GM12878 (cell line): Measurements from ENCODE around the gene KLHDC9. TPM values are rescaled to one million over a fixed set of nuclear protein-coding genes. Genes with fewer than 3 reads are reported as not detected.

ENCODE experiments used
- ATAC-seq: fragments of 200-7000 bp; cut with Tn5 transposase; 3 replicates; pipeline ENCODE4 v1.9.1; 2020; ENCODE audit warnings: mild to moderate bottlenecking, moderate library complexity
- BruUV-seq: library from RNA; stranded (reverse); fragments of 400-500 nt; replicated peaks from 2 replicates; lab custom pipeline; 2021; lab: Mats Ljungman, UMichigan
- CTCF ChIA-PET: fragments of 300-600 bp; sonication (Branson Sonifier 250); formaldehyde crosslinking; extraction: SDS; loops from one replicate; lab custom pipeline; 2021; ENCODE audit warnings: inconsistent platforms; lab: Yijun Ruan, JAX
- POLR2A ChIA-PET: fragments of 350-600 bp; formaldehyde crosslinking; extraction: SDS; loops from one replicate; lab custom pipeline; 2021; ENCODE audit warnings: inconsistent platforms; lab: Charles Lee
- RAD21 ChIA-PET: fragments of 300-600 bp; sonication (Branson Sonifier 250); formaldehyde crosslinking; loops from one replicate; lab custom pipeline; 2023; ENCODE audit warnings: antibody characterized with exemption; ENCODE audit not compliant: unreplicated experiment; lab: Charles Lee
- SMC1A ChIA-PET: fragments of 300-600 bp; sonication (Branson Sonifier 250); formaldehyde crosslinking; loops from one replicate; lab custom pipeline; 2023; ENCODE audit not compliant: unreplicated experiment, uncharacterized antibody; lab: Charles Lee
- DNase-seq: peaks from one replicate; pipeline ENCODE4 v3.0.0-alpha.2; 2011; ENCODE audit warnings: low read depth, low spot score
- FAIRE-seq: peaks from 3 replicates; lab custom pipeline; 2011; peaks lifted over from hg19 to GRCh38; lab: Jason Lieb, UNC
- H2AFZ ChIP-seq: 2 replicates; pipeline ENCODE4 v1.6.0; 2011; ENCODE audit warnings: low read depth, low read length, control low read depth; ENCODE audit not compliant: control insufficient read depth
- H3K27ac ChIP-seq: 2 replicates; pipeline ENCODE4 v1.5.1; 2011; ENCODE audit warnings: control low read depth; ENCODE audit not compliant: control insufficient read depth, insufficient read depth
- H3K27me3 ChIP-seq, 2 experiments: replicated peaks in 1 of 2; 2 replicates each; pipeline versions ENCODE4 v1.6.0 to v1.6.1; 2011; ENCODE audit warnings: low read length in 1 of 2; ENCODE audit not compliant: control insufficient read depth in 2 of 2, insufficient read depth in 2 of 2
- H3K36me3 ChIP-seq, 2 experiments: 2 replicates each; pipeline ENCODE4 v1.5.1; 2011; ENCODE audit warnings: low read length in 1 of 2; ENCODE audit not compliant: control insufficient read depth in 2 of 2, insufficient read depth in 2 of 2
- H3K4me1 ChIP-seq: 2 replicates; pipeline ENCODE4 v1.6.1; 2011; ENCODE audit warnings: mild to moderate bottlenecking, low read length, moderate library complexity, mixed read lengths; ENCODE audit not compliant: control insufficient read depth, insufficient read depth
- H3K4me2 ChIP-seq: 2 replicates; pipeline ENCODE4 v1.6.0; 2011; ENCODE audit warnings: control low read depth; ENCODE audit not compliant: control insufficient read depth, insufficient read depth
- H3K4me3 ChIP-seq: fragments of 200-600 bp; sonication (generic); 2 replicates; pipeline ENCODE4 v1.5.1; 2016
- H3K79me2 ChIP-seq: 2 replicates; pipeline ENCODE4 v1.6.0; 2011; ENCODE audit warnings: low read length; ENCODE audit not compliant: control insufficient read depth, insufficient read depth
- H3K9ac ChIP-seq: 2 replicates; pipeline ENCODE4 v1.8.0; 2011; ENCODE audit warnings: low read length, control low read depth, mixed read lengths; ENCODE audit not compliant: control insufficient read depth, insufficient read depth
- H3K9me3 ChIP-seq: replicated peaks from 3 replicates; pipeline ENCODE4 v1.5.1; 2011; ENCODE audit warnings: mild to moderate bottlenecking, low read length; ENCODE audit not compliant: control insufficient read depth, insufficient read depth
- H4K20me1 ChIP-seq: 2 replicates; pipeline ENCODE4 v1.6.0; 2011; ENCODE audit not compliant: control insufficient read depth, insufficient read depth
- CBFB ChIP-seq: IDR thresholded peaks from 2 replicates; pipeline ENCODE4 v1.6.1; 2016; ENCODE audit warnings: antibody characterized with exemption, low read depth
- CHD2 ChIP-seq: IDR thresholded peaks from 2 replicates; pipeline ENCODE4 v1.6.1; 2011; ENCODE audit warnings: low read depth, low read length, improper control_type of control experiment, borderline replicate concordance
- ETV6 ChIP-seq, 2 experiments: fragments of 450-650 bp in 1 of 2; IDR thresholded peaks in 1 of 2; conservative IDR thresholded peaks in 1 of 2; 2 replicates each; pipeline ENCODE4 v1.6.1; 2014; ENCODE audit warnings: antibody characterized with exemption in 1 of 2, borderline replicate concordance in 1 of 2, low read depth in 1 of 2, mild to moderate bottlenecking in 1 of 2, moderate library complexity in 1 of 2
- NR2C1 ChIP-seq: fragments of 450-650 bp; IDR thresholded peaks from 2 replicates; pipeline ENCODE4 v1.6.1; 2017; ENCODE audit warnings: antibody characterized with exemption, mild to moderate bottlenecking, moderate library complexity
- SIN3A ChIP-seq: IDR thresholded peaks from 2 replicates; pipeline ENCODE4 v1.6.1; 2012; ENCODE audit warnings: low read depth, low read length, improper control_type of control experiment
- STAT3 ChIP-seq: IDR thresholded peaks from 2 replicates; pipeline ENCODE4 v1.6.1; 2011; ENCODE audit warnings: low read depth, low read length, improper control_type of control experiment
- TCF3 ChIP-seq: IDR thresholded peaks from 2 replicates; pipeline ENCODE4 v1.6.1; 2012; ENCODE audit warnings: low read depth, mild to moderate bottlenecking, low read length, borderline replicate concordance; ENCODE audit not compliant: insufficient read depth
- WGBS: methylation state at CpG from one replicate; pipeline ENCODE4 v1.1.6; 2016; ENCODE audit warnings: low lambda C conversion rate; ENCODE audit not compliant: insufficient replicate concordance, insufficient coverage; ENCODE audit errors: missing lambda C conversion rate; 5-methylcytosine and 5-hydroxymethylcytosine counted together
- in situ Hi-C: fragments of 300-500 bp; cut with MboI; formaldehyde crosslinking; loops from 9 replicates; pipeline ENCODE4 v1.14.3; 2018; ENCODE audit warnings: mixed read lengths
- intact Hi-C: fragments of 100-400 bp; cut with micrococcal nuclease; formaldehyde crosslinking; loops from one replicate; pipeline ENCODE4 v1.14.2; 2022; ENCODE audit not compliant: unreplicated experiment
- polyA plus RNA-seq, 11 experiments: library from polyadenylated mRNA; depleted of rRNA in 4 of 11; unstranded in 6 of 11; stranded (reverse) in 5 of 11; fragments of >200 nt; fragmentation: Nextera tagmentation in 4 of 11; fragmentation: Illumina TruSeq in 1 of 11; extraction: Ambion mirVana in 4 of 11; extraction: Trizol in 1 of 11; gene quantifications; 1 replicate in 1 of 11; 2 replicates in 10 of 11; pipeline versions ENCODE4 v1.2.1 to v1.2.3, GENCODE V29; 2011 to 2016; ENCODE audit warnings: inconsistent platforms in 2 of 11, missing spikeins in 2 of 11, low read depth in 1 of 11
- total RNA-seq, 4 experiments: library from RNA; depleted of rRNA in 3 of 4; stranded (reverse); fragments of >200 nt in 3 of 4; fragmentation: Illumina TruSeq in 1 of 4; extraction: Trizol in 1 of 4; gene quantifications; 2 replicates each; pipeline versions ENCODE4 v1.2.1 to v1.2.3, GENCODE V29; 2013 to 2021
- TF ChIP-seq, protein P1 (sequence below): fragments of 450-650 bp; IDR thresholded peaks from 2 replicates; pipeline ENCODE4 v1.6.1; 2017; ENCODE audit warnings: antibody characterized with exemption, mild to moderate bottlenecking, moderate library complexity
- TF ChIP-seq, protein P2 (sequence below): fragments of 150-350 bp; IDR thresholded peaks from 2 replicates; pipeline ENCODE4 v1.6.1; 2016; ENCODE audit warnings: low read depth, low read length
- TF ChIP-seq, protein P3 (sequence below): fragments of 450-650 bp; IDR thresholded peaks from 2 replicates; pipeline ENCODE4 v1.6.1; 2016; ENCODE audit warnings: mild to moderate bottlenecking
- TF ChIP-seq, protein P4 (sequence below): fragments of 450-650 bp; IDR thresholded peaks from 2 replicates; pipeline ENCODE4 v1.6.1; 2017; ENCODE audit warnings: borderline replicate concordance

Gene KLHDC9
- total and polyA plus RNA-seq, 10 of the 15 experiments (the other 5 are each of a cell fraction or from before 2014, with no cell fraction given) = 0.66 to 4.9 (median 2.6) TPM

DNA sequence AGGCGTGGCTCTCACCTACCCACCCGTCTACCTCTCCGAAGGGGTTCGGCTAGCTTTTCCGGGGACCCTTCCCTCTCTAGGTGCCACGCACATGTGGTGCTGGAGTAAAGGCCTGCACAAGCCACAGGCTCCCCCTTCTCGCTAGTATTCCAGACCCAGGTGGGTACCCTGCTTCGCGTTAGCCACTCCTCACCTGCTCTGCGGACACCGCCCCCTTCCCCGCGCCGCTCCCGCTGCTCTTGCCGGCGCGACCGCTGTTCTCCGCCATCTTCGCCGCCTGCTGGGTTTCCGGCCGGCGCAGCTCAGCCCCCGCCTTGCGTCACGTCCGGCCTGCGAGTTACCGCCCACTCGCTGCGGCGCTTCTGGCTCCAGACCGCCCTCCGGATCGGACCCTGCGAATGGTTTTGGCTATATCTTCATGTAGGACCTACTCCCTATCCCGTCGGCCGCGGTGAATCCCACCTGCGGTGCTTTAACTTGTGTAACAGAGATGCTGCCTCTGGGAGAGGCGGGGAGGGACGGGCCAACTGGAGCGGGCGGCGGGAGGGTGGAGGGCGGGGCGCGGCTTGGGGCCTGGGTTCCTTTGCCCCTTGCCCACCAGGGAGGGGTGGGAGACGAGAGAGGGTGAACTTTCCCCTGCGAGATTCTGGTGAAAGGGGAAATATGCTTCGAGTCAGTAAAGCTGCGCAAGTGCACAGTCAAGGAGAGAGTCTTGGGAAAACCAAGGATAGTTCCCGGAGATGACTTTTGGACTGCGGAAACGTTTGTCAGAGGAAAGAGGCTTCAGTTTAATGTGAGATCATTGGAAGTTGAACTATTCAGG, 19.8 kb downstream of the KLHDC9 start, which contains the start of the genes NIT1 and PFDN2:
Gene NIT1, plus strand, starts transcription at position 347 of the 823 bp plus-strand sequence. Its CDS starts 72 bp downstream, at position 419.
Gene PFDN2, minus strand, starts transcription at position 279 of the 823 bp plus-strand sequence. Its CDS starts 11 bp downstream, at position 268.
- ChIA-PET RAD21 (interaction anchor here (0.8 to 1.7 kb wide), 7 partner anchors 14 to 72 kb away, joined by 3 to 8 read pairs (median 5); partner anchors contain the start of genes DEDD, PPOX and USF1), CTCF (interaction anchor here (1.0 to 1.9 kb wide), 11 partner anchors 13 to 53 kb away, joined by 3 to 8 read pairs (median 4); partner anchors contain the start of genes DEDD and KLHDC9)
- TF ChIP-seq ETV6 (conservative IDR thresholded peaks at IDR 0.05 in 1 of 2, IDR thresholded peaks at IDR 0.05 in 1 of 2; ENCODE audit: borderline replicate concordance in 1 of 2, low read depth in 1 of 2) = no peak
- TF ChIP-seq, protein P1, sequence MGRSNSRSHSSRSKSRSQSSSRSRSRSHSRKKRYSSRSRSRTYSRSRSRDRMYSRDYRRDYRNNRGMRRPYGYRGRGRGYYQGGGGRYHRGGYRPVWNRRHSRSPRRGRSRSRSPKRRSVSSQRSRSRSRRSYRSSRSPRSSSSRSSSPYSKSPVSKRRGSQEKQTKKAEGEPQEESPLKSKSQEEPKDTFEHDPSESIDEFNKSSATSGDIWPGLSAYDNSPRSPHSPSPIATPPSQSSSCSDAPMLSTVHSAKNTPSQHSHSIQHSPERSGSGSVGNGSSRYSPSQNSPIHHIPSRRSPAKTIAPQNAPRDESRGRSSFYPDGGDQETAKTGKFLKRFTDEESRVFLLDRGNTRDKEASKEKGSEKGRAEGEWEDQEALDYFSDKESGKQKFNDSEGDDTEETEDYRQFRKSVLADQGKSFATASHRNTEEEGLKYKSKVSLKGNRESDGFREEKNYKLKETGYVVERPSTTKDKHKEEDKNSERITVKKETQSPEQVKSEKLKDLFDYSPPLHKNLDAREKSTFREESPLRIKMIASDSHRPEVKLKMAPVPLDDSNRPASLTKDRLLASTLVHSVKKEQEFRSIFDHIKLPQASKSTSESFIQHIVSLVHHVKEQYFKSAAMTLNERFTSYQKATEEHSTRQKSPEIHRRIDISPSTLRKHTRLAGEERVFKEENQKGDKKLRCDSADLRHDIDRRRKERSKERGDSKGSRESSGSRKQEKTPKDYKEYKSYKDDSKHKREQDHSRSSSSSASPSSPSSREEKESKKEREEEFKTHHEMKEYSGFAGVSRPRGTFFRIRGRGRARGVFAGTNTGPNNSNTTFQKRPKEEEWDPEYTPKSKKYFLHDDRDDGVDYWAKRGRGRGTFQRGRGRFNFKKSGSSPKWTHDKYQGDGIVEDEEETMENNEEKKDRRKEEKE = no peak
- TF ChIP-seq CBFB = 0 out of 2 replicates have a peak, but pooled peaks have one; percentile 44
- TF ChIP-seq CHD2 = 0 out of 2 replicates have a peak, but pooled peaks have one; percentile 67
- TF ChIP-seq, protein P2, sequence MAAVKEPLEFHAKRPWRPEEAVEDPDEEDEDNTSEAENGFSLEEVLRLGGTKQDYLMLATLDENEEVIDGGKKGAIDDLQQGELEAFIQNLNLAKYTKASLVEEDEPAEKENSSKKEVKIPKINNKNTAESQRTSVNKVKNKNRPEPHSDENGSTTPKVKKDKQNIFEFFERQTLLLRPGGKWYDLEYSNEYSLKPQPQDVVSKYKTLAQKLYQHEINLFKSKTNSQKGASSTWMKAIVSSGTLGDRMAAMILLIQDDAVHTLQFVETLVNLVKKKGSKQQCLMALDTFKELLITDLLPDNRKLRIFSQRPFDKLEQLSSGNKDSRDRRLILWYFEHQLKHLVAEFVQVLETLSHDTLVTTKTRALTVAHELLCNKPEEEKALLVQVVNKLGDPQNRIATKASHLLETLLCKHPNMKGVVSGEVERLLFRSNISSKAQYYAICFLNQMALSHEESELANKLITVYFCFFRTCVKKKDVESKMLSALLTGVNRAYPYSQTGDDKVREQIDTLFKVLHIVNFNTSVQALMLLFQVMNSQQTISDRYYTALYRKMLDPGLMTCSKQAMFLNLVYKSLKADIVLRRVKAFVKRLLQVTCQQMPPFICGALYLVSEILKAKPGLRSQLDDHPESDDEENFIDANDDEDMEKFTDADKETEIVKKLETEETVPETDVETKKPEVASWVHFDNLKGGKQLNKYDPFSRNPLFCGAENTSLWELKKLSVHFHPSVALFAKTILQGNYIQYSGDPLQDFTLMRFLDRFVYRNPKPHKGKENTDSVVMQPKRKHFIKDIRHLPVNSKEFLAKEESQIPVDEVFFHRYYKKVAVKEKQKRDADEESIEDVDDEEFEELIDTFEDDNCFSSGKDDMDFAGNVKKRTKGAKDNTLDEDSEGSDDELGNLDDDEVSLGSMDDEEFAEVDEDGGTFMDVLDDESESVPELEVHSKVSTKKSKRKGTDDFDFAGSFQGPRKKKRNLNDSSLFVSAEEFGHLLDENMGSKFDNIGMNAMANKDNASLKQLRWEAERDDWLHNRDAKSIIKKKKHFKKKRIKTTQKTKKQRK = no peak
- 0 out of 2 replicates have a peak, but pooled peaks have one; percentile 22 for TF ChIP-seq TCF3
- TF ChIP-seq, protein P3, sequence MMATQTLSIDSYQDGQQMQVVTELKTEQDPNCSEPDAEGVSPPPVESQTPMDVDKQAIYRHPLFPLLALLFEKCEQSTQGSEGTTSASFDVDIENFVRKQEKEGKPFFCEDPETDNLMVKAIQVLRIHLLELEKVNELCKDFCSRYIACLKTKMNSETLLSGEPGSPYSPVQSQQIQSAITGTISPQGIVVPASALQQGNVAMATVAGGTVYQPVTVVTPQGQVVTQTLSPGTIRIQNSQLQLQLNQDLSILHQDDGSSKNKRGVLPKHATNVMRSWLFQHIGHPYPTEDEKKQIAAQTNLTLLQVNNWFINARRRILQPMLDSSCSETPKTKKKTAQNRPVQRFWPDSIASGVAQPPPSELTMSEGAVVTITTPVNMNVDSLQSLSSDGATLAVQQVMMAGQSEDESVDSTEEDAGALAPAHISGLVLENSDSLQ = no peak
- TF ChIP-seq, protein P4, sequence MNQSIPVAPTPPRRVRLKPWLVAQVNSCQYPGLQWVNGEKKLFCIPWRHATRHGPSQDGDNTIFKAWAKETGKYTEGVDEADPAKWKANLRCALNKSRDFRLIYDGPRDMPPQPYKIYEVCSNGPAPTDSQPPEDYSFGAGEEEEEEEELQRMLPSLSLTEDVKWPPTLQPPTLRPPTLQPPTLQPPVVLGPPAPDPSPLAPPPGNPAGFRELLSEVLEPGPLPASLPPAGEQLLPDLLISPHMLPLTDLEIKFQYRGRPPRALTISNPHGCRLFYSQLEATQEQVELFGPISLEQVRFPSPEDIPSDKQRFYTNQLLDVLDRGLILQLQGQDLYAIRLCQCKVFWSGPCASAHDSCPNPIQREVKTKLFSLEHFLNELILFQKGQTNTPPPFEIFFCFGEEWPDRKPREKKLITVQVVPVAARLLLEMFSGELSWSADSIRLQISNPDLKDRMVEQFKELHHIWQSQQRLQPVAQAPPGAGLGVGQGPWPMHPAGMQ = no peak
- TF ChIP-seq SIN3A = peak; percentile 75; the same call in 1 of the 2 replicates
- TF ChIP-seq STAT3 = no peak
- TF ChIP-seq NR2C1 = no peak

More for the DNA sequence above, 19.8 kb downstream of the KLHDC9 start, which contains the start of the genes NIT1 and PFDN2:
- Histone ChIP-seq H3K27ac (peak within 1 kb of the TSS; percentile 90), H3K9me3 (no peaks in the 10 kb centered on the region), H3K9ac (peak within 1 kb of the TSS; percentile 89), H3K4me2 (peak within 1 kb of the TSS; percentile 70), H3K27me3 (no peaks in the 10 kb centered on the region), H2AFZ (peak within 1 kb of the TSS; percentile 73), H3K36me3 (peaks cover 9 to 12% of the 10 kb centered on the region in 2 experiments; a peak in 3 of 4 replicates), H3K4me3 (peak within 1 kb of the TSS; percentile 74), H3K4me1 (peaks cover 19% of the 10 kb centered on the region), H4K20me1 (no peaks in the 10 kb centered on the region), H3K79me2 (peaks cover 63% of the 10 kb centered on the region)
- WGBS = under 1% methylated on average over 57 of the region's 58 CpGs
- DNase-seq = peak; percentile 38
- ChIA-PET POLR2A (interaction anchor here (0.6 to 3.1 kb wide), 10 partner anchors 11 to 76 kb away, joined by 3 to 24 read pairs (median 4); partner anchors contain the start of genes ARHGAP30 and DEDD), SMC1A (interaction anchor here (0.6 to 1.7 kb wide), 16 partner anchors 10 to 627 kb away, joined by 3 to 5 read pairs (median 3); partner anchors contain the start of genes ARHGAP30 and DEDD)
- intact Hi-C loops = loop anchor here (5.0 kb wide), 1 partner anchor 71 kb away; the partner anchor contains the start of gene USF1
- peak; percentile 87 for ATAC-seq
- peak; percentile 98 for FAIRE-seq
- BruUV-seq = no TSS peak
- in situ Hi-C loops = no loop called here
